HG03060 (cell line): ENCODE measurements around the gene ZBTB32.

Experiments
- ATAC-seq: cut with Tn5 transposase; IDR thresholded peaks from one replicate; pipeline ENCODE4 v1.9.1; 2021; ENCODE audit warnings: low read depth, moderate number of reproducible peaks; ENCODE audit not compliant: unreplicated experiment

The ZBTB32 gene

DNA sequence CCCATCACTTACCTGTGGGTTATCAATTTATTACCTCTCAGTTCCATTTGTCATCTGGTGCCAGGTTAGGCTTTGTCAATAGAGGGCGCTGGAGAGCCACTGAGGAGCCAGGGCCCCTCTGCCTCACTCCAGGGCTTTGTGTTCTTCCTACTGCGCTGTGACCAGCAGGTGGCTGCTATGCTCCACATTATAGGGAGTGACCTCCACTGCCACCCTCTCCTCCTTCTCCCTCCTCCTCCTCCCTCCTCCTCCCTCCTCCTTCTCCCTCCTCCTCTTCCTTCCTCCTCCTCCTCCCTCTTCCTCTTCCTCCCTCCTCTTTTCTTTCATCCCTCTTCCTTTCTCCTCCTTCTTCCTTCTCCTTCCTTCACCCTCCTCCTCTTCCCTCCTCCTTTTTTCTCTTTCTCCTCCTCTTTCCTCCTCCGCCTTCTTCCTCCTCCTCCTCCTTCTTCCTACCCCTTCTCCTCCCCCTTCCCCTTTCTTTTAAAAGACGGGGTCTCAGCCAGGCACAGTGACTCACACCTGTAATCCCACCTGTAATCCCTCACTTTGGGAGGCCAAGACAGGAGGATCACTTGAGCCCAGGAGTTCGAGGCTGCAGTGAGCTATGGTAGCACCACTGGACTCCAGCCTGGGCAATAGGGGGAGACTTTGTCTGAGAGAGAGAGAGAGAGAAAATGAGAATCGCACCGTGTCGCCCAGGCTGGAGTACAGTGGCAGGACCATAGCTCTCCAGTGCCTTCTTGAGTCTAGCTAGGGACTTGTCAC is 10.3 kb upstream of the ZBTB32 start:
- ATAC-seq = no peak

- no peak for ATAC-seq
Measured at GRCh38 chr19:35695895-35696422, 8.4 kb upstream of the ZBTB32 start.

GRCh38 chr19:35696835-35697234 is 7.5 kb upstream of the ZBTB32 start:
- no peak for ATAC-seq

GRCh38 chr19:35702223-35703012 is 1.9 kb upstream of the ZBTB32 start:
- peak; percentile 87 for ATAC-seq

DNA sequence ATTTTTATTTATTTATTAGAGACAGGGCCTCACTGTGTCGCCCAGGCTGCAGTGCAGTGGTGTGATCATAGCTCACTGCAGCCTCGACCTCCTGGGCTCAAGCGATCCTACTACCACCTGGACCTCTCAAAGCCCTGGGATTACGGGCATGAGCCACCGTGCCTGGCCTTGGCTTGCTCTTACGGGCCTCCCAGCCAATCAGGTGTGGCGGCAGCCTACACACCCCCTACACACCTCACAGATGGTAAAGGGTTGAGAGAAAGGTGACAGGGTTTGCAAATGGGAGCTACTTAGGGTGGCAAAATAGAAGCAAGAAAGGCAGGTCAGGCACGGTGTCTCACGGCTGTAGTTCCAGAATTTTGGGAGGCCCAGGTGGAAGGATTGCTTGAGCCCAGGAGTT is 1.0 kb upstream of the ZBTB32 start:
- no peak for ATAC-seq

DNA sequence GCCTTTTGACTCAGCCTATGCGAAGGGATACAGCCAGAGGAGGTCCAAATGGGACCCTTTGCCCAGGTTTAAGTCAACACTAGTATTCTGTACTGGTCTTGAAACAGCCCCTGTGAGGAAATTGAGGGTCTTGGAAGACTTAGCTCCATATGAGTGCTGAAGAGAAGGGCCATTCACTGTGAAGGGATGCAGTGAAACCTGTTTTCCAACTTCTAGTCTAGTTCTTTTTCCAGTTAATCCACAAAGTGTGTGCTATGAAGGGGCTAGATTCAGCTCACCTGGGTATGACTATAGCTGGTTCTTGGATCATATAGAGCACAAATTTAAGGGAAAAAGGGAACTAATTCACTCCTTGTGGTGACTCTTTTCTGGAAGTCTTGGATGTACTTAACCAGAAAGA is 4.0 kb downstream of the ZBTB32 start:
- ATAC-seq = no peak

- no peak for ATAC-seq
Measured at GRCh38 chr19:35710784-35711723, 6.7 kb downstream of the ZBTB32 start.

DNA sequence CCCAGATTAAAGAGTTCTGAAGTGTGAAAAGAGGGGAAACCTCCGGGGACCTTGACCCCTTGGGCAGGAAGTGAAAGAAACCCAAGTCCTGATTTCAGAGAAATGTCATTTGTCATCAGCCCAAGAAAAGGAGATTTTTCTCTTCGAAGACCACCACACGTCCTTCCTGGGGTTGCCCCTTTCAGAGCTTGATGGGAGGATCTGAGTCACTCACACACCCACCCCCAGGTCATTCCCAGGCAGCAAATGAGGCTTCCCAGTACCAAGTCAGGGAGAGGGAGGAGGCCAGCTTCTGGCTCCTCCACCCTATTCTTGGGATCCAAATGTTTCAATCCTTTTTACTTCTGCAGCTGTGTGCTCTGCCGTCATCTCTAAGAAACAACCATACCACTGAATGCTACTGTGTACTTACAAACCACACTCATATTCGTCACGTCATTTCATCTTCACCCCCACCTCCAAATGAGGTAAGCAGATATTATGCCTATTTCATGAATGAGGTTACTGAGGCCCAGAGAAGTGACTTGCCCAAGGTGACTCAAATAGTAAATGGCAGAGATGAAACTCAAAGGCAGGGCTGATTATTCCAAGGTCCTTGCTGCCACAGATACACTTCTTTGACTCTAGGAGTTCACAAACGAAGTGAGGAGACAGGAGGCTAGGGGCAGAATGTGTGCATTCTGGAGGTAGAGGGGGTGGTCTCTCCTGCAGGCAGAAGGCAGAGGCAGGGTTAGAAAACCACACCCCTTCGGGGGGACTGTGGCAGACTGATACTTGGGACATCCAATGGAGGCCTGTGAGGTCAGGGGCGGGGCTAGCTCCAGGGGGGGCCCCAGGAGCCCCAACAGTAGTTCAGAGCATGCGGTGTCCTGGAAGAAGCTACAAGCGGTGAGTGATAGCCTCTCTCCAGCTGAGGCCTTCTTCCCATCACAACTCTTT is 8.5 kb downstream of the ZBTB32 start:
- ATAC-seq = no peak

- ATAC-seq = no peak
Measured at GRCh38 chr19:35713506-35713850, 9.1 kb downstream of the ZBTB32 start.

GRCh38 chr19:35713904-35714495 is 9.6 kb downstream of the ZBTB32 start:
- no peak for ATAC-seq

DNA sequence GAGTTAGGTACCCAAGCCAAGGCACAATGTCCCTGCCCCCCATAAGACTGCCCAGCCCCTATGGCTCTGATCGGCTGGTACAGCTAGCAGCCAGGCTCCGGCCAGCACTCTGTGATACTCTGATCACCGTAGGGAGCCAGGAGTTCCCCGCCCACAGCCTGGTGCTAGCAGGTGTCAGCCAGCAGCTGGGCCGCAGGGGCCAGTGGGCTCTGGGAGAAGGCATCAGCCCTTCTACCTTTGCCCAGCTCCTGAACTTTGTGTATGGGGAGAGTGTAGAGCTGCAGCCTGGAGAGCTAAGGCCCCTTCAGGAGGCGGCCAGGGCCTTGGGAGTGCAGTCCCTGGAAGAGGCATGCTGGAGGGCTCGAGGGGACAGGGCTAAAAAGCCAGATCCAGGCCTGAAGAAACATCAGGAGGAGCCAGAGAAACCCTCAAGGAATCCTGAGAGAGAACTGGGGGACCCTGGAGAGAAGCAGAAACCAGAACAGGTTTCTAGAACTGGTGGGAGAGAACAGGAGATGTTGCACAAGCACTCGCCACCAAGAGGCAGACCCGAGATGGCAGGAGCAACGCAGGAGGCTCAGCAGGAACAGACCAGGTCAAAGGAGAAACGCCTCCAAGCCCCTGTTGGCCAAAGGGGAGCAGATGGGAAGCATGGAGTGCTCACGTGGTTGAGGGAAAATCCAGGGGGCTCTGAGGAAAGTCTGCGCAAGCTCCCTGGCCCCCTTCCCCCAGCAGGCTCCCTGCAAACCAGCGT is 10.4 kb downstream of the ZBTB32 start:
- ATAC-seq = no peak

DNA sequence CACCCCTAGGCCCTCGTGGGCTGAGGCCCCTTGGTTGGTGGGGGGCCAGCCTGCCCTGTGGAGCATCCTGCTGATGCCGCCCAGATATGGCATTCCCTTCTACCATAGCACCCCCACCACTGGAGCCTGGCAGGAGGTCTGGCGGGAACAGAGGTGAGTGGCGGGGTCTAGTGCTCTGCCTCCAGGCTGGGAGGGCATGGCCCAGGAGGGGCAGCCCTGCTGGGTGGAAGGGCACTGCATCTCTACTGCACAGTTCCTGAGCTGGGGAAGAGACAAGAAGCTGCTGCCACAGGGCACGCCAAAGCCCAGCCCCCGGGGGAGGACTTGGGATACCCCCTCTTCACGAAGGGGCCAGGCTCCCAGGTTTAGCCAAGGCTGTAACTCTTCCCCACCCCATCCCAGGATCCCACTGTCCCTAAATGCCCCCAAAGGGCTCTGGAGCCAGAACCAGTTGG is 11.0 kb downstream of the ZBTB32 start:
- no peak for ATAC-seq

DNA sequence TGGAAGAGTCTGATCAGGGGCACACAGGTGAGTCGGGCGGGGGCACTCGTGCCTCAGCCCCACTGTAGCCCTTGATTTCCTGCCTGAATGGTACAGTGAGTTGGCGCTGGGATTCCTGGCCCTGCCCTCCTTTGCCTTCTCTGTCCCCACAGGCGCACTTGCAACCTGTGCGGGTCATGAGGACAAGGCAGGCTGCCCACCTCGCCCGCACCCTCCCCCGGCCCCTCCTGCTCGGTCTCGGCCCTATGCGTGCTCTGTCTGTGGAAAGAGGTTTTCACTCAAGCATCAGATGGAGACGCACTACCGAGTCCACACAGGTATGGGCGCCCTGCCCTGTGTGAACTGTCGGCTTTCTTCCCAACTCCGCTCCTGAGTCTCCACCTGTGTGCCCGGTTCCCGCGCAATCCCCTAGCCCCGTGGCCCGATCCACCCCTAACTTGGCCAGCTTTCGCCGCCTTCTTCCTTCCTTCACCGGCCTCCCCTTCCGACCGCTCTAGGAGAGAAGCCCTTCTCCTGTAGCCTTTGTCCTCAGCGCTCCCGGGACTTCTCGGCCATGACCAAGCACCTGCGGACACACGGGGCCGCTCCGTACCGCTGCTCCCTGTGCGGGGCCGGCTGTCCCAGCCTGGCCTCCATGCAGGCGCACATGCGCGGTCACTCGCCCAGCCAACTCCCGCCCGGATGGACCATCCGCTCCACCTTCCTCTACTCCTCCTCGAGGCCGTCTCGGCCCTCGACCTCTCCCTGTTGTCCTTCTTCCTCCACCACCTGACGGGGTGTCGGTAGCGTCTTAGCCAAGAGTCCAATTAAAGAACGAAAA is 11.8 kb downstream of the ZBTB32 start:
- ATAC-seq = no peak

- peak; percentile 35 for ATAC-seq
Measured at GRCh38 chr19:35716801-35717664, 12.7 kb downstream of the ZBTB32 start.

DNA sequence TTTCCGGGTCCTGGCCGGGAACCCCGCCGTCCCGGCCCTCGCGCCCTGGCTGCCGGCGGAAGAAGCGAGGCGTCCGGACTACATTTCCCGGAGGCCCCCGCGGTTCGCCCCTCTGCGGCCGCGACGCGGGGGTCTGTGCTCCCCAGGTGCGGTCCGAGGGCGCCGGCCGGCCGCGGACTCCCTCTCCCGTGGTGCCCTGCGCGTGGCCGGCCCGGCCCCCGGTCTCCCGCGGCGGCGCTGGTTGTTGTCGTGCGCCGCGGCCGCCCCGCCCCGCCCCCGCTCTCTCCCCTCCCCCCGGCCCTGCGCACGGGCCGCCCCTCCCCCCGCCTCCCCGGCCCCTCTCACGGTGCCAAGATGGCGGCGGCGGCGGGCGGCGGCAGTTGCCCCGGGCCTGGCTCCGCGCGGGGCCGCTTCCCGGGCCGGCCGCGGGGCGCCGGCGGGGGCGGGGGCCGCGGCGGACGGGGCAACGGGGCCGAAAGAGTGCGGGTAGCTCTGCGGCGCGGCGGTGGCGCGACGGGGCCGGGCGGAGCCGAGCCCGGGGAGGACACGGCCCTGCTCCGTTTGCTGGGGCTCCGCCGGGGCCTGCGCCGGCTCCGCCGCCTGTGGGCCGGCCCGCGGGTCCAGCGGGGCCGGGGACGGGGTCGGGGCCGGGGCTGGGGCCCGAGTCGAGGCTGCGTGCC is 13.4 kb downstream of the ZBTB32 start, which contains the start of gene KMT2B:
KMT2B (plus strand) TSS at position 339 of the 680 bp plus-strand sequence; CDS start at position 355, 16 bp downstream.
- no peak for ATAC-seq
